Ectodermal cell (in vitro differentiated cells): ENCODE measurements around the gene SH3BP5L.
A peak's percentile ranks its signal among the peaks of the same experiment; 100 is the strongest.

Experiments
- H3K27ac ChIP-seq: 2 replicates; pipeline ENCODE4 v1.7.0; 2013; ENCODE audit warnings: mild to moderate bottlenecking, low read depth, low read length; ENCODE audit not compliant: insufficient read depth, poor library complexity, severe bottlenecking
- H3K27me3 ChIP-seq: 2 replicates; pipeline ENCODE4 v1.7.0; 2013; ENCODE audit warnings: mild to moderate bottlenecking, low read length; ENCODE audit not compliant: insufficient read depth, control insufficient read depth, poor library complexity, severe bottlenecking
- H3K36me3 ChIP-seq: one replicate; pipeline ENCODE4 v1.7.0; 2013; ENCODE audit warnings: low read length; ENCODE audit not compliant: control insufficient read depth, insufficient read depth
- H3K4me1 ChIP-seq: one replicate; pipeline ENCODE4 v1.7.0; 2013; ENCODE audit warnings: low read length; ENCODE audit not compliant: control insufficient read depth, insufficient read depth
- H3K4me3 ChIP-seq: 2 replicates; pipeline ENCODE4 v1.7.0; 2013; ENCODE audit warnings: low read depth, low read length, control low read depth; ENCODE audit not compliant: insufficient read depth
- H3K9me3 ChIP-seq: 2 replicates; pipeline ENCODE4 v1.7.0; 2013; ENCODE audit warnings: mild to moderate bottlenecking, low read length, moderate library complexity; ENCODE audit not compliant: control insufficient read depth
- WGBS, 2 experiments: methylation state at CpG; one replicate each; pipeline ENCODE4 v1.1.7; 2013; ENCODE audit warnings: missing lambda C conversion rate in 2 of 2; 5-methylcytosine and 5-hydroxymethylcytosine counted together

The SH3BP5L gene

DNA sequence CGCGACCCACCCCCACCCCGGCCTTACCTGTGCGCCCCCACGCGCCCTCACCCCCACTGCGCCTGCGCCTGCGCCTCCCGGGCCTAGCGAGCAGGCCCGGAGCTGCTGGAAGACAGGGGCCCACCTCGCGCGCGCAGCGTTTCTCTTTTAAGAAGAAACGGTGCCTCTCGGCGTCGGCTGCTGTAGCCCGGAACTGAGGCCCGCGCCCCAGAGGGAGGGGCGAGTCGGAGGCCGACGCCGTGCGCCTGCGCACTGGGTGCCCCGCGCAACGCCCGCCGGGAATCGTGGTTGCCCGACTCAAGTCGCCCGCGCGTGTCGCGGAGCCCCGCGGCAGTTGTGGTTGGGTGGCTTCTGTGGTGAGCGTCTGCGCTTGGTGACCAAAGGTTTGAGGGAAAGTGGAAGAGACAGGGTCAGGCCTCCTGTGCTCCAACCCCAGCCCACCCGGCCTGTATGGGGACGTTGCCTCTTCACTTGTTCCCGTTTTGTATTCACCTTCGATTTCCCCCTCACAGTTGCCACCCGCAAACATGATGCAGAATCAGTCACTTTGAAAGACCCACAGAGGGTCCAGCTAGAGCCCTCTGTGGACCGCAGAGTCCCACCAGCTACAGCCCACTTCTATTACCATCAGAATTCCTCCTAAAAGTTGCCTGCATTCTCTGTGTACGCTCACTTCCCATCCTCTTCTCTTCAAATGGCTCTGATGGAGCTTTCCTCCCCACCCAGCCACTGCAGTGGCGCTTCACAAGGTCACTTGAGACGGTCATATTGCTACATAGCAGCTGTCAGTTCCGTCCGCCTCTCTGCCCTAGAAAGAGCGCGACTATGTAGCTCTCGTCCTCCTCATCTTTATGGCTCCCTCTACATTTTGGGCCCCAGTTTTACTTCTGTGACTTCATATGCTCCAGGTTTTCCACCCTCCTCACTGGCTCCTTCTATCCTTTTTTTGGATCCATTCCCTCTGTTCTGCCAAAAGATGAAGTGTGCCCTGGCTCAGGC lies 33.5 kb upstream of the SH3BP5L start, which contains the start of gene ZNF692:
TSS of gene ZNF692 (minus strand) at position 195 of the 999 bp plus-strand sequence. CDS start 776 bp downstream, outside the sequence.
- Histone ChIP-seq H3K27ac (peak within 1 kb of the TSS; percentile 17), H3K27me3 (peaks cover 45% of the 10 kb centered on the region), H3K4me3 (peak within 1 kb of the TSS; percentile 48), H3K9me3 (no peaks in the 10 kb centered on the region), H3K4me1 (peaks cover 13% of the 10 kb centered on the region), H3K36me3 (no peaks in the 10 kb centered on the region)
- WGBS, 2 experiments: 8% methylated on average over 62 of the region's 62 CpGs

DNA sequence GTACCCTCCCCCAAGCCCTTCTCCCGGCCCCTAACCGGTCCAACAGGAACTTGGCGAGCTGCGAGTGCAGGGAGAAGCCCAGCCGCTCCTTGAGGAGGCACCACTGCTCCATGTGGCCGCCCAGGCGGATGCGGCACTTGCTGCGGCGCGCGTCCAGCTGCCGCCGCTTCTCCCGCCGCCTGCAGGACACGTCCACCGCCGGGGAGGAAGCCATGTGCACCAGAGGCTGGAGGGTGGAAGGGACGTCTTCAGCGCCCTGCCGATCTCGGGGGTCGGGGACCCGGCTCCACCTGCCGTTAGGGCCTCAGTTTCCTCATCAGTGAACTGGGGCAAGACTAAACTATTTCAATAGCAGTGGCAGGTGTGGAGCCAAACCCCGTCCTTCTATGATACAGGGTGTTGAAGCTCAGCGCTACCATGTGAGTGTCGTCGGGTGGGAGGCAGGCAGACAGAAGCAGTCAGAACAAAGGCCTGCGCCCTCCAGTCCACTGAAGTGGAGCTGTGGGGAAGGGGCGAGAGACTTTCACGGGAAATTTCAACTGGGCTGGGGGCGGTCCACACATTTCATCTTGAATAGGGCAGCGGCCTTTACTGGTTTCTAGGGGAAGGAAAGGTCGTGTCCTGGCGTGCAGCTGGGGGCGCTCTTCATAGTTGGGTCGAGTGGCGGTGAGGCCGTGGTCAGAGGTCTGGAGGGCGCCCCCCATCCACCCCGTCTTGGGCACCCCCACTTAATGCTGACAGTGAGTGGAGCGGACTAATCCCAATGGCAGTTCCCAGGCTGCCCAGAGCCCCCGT lies 32.6 kb upstream of the SH3BP5L start:
- no peaks in the 10 kb centered on the region for H3K36me3 ChIP-seq
- H3K27me3 ChIP-seq: peaks cover 36% of the 10 kb centered on the region
- 2% methylated on average over 45 of the region's 45 CpGs for WGBS, 2 experiments
- H3K4me1 ChIP-seq: peaks cover 9% of the 10 kb centered on the region
- H3K27ac ChIP-seq: peak overlapping the region; percentile 17
- peak overlapping the region; percentile 48 for H3K4me3 ChIP-seq
- H3K9me3 ChIP-seq: no peaks in the 10 kb centered on the region

DNA sequence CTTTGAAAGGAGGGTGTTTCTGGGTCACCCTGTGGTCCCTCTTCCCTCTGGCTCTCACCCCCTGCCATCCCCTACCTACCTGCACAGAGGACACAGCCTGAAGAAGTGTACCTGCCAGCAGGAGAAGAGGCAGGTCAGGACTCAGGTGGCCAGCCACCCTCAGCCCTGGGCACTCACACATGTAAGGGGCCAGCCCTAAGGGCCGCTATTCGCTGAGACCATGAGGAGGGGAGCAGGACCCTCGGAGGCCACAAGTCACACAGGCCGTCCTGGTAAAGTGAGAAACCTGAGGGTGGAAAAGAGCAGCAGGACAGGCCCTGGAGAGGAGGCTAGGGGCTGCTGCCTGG lies 32.0 kb upstream of the SH3BP5L start:
- peaks cover 8% of the 10 kb centered on the region for H3K4me1 ChIP-seq
- H3K9me3 ChIP-seq: no peaks in the 10 kb centered on the region
- H3K36me3 ChIP-seq: no peaks in the 10 kb centered on the region
- 16 to 22% methylated on average over 4 of the region's 4 CpGs for WGBS, 2 experiments
- peaks cover 30% of the 10 kb centered on the region for H3K27me3 ChIP-seq
- H3K27ac ChIP-seq: no peak overlapping the region
- peak overlapping the region; percentile 48 for H3K4me3 ChIP-seq

DNA sequence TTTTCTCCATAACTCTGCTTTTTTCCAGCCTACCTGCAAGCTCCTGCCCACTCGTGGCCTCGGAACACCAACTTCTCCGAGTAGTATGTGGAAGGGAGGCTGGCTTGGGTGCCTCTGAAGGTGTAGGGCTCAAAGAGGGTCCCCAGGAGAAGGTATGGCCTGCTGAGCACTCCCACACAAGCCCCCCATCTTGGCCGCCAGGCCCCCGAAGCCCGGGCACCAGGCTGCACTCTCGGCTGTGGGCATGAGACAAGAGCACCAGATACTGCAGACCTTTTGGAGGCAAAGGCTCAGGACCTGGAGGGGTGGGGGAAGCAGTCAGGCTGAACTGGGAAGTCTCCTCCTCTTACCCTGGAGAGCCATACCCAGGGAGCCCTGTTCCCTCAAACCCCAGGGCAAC lies 31.5 kb upstream of the SH3BP5L start:
- H3K27me3 ChIP-seq: peaks cover 25% of the 10 kb centered on the region
- H3K4me1 ChIP-seq: peaks cover 8% of the 10 kb centered on the region
- 90 to 93% methylated on average over 7 of the region's 7 CpGs for WGBS, 2 experiments
- H3K27ac ChIP-seq: no peak overlapping the region
- peak overlapping the region; percentile 48 for H3K4me3 ChIP-seq
- no peaks in the 10 kb centered on the region for H3K36me3 ChIP-seq
- no peaks in the 10 kb centered on the region for H3K9me3 ChIP-seq

DNA sequence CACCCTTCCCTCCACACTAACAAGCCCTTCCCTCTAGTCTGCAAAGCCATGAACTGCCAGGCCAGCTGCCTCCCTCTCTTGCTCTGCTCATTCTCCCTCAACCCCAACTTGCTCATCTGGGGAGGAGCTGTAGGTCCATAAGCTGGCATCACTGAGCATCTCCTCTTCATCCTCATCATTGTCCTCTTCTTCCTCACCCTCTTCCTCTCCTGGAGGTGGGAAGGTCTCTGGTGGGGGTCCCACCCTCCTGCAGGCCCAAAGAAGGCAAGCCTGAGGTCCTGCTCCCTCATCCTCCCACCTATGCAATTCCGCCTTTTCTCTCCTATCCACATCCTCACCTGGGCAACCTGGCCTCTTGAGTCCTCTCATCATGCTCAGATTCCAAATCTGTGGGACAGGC lies 30.5 kb upstream of the SH3BP5L start:
- H3K27ac ChIP-seq: no peak overlapping the region
- WGBS, 2 experiments: 93 to 96% methylated on average over 1 of the region's 1 CpG
- H3K4me3 ChIP-seq: no peak overlapping the region
- peaks cover 15% of the 10 kb centered on the region for H3K27me3 ChIP-seq
- H3K9me3 ChIP-seq: no peaks in the 10 kb centered on the region
- peaks cover 8% of the 10 kb centered on the region for H3K4me1 ChIP-seq
- H3K36me3 ChIP-seq: no peaks in the 10 kb centered on the region

DNA sequence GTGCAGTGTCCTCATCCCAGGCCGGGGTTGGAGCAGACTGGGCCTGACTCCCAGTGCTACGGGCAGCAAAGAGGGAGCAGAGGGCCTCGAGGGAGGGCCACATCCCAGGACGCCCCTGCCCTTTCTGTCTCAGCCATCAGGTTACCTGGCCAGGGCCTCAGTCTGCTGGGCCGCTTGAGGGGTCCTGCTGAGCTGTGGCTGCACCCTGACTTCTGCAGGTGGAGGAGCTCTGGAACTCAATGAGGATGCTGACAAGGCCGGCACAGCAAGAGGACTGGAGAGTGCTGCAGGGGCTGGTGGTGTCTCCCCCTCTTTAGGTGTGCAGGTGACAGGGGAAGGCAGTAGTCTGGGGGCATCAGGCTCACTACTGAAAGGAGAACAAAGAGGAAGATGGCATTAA lies 29.9 kb upstream of the SH3BP5L start:
- no peaks in the 10 kb centered on the region for H3K36me3 ChIP-seq
- H3K9me3 ChIP-seq: no peaks in the 10 kb centered on the region
- 92 to 95% methylated on average over 6 of the region's 6 CpGs for WGBS, 2 experiments
- H3K27me3 ChIP-seq: peaks cover 9% of the 10 kb centered on the region
- H3K4me3 ChIP-seq: no peak overlapping the region
- H3K27ac ChIP-seq: no peak overlapping the region
- peaks cover 8% of the 10 kb centered on the region for H3K4me1 ChIP-seq

DNA sequence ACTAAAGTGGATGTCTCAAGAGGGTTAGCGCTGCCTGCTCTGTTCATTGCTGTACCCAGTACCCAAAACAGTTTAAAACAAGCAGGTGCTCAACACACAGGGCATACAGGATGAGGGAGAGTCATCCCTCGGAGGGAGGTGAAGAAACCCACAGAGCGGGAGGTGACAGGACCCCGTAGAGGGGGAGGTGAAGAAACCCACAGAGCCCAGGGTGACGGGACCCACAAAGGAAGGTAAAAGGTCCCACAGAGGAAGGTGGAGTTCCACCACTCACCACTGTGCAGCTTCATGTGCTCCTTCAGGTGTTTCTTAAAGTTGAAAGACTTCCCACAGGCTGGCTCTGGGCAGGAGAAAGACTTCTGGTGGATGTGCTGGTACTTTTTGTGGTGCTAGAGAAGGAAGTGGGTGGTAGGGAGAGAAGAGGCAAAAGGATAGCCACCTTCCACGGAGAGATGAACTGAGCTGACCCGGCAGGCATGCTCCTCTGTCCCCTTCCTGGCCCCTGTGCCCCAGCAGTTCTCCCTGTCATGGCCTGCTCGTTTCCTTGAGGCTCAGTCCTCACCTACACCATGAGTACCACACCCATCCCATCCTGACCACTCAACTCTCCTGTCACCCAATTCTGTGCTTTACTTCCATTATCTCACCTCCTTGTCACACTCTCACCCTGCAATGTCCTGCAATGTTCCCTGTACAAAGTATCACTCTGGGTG lies 28.1 kb upstream of the SH3BP5L start:
- Histone ChIP-seq H3K27ac (no peak overlapping the region), H3K36me3 (peaks cover 5% of the 10 kb centered on the region), H3K4me3 (no peak overlapping the region), H3K4me1 (peaks cover 8% of the 10 kb centered on the region), H3K27me3 (no peaks in the 10 kb centered on the region), H3K9me3 (no peaks in the 10 kb centered on the region)
- 94% methylated on average over 8 of the region's 8 CpGs for WGBS, 2 experiments

DNA sequence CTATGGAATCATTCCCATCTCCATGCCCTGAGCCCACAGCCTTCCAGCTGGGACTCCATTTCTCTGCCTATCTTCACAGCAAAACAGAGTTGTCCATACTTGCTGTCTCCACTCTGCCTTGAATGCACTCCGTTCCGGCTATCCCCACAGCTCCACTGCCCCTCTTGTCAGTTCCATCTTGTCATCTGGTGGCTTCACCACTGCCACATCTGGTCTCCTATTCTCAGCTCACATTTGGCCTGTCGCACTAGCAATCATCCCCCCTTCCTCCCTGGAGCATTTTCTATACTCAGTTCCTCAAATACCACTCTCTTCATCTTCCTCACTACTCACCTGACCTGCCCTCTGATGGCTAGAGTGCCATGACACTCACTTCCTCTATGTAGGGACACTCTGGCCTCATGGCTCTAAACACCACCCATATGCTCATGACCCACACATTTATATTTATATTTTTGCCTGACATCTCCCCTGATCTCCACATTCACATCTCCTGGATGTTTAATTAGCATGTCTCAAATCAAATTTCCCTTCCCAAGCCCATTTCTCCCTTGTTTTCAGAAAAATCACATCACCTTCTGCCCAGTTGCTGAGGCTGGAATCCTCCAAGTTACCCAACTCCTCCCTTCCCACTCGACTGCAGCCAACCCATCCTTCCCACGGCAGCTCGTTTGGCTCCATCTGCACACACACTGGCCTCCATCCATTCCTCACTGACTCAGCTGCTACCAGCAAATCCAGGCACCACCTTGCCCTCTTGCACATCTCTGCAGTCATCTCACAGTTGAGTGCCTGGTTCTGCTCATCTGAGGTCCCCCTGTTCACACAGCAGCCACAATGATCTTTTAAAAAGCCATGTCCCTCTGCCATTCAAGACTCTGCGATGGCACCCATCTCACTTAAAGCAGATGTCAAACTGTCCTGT lies 27.0 kb upstream of the SH3BP5L start:
- Histone ChIP-seq H3K27me3 (no peaks in the 10 kb centered on the region), H3K27ac (no peak overlapping the region), H3K9me3 (no peaks in the 10 kb centered on the region), H3K36me3 (peaks cover 16% of the 10 kb centered on the region), H3K4me1 (peaks cover 7% of the 10 kb centered on the region), H3K4me3 (no peak overlapping the region)
- 92 to 97% methylated on average over 7 of the region's 7 CpGs for WGBS, 2 experiments

DNA sequence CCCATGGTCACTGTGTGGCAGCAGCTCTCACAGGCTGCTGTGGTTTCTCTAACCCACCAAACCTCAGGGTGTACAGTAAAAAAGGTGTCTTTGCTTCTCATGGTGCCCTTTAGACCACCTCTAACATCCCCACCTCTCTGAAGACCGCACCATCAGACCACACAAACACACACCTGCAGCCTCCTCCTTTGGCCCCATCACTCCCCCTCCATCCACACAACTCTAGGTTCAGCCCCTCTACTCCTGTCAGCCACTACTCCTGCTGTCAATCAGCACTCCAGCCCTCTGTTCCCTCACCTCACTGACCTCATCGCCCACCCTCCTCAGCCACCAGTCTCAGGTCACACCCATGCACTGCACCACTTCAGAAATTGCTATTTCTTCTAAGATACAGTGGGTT lies 25.7 kb upstream of the SH3BP5L start:
- Histone ChIP-seq H3K27ac (no peak overlapping the region), H3K27me3 (no peaks in the 10 kb centered on the region), H3K4me3 (no peak overlapping the region), H3K36me3 (peaks cover 18% of the 10 kb centered on the region), H3K9me3 (no peaks in the 10 kb centered on the region), H3K4me1 (no peaks in the 10 kb centered on the region)
- 92 to 97% methylated on average over 2 of the region's 2 CpGs for WGBS, 2 experiments
